Nephron (organoid): ENCODE measurements around the gene TPK1.

ENCODE experiments used
- H3K27ac Mint-ChIP-seq, 3 experiments: 2 replicates each; pipeline ENCODE4 v1.8.0; 2020; ENCODE audit warnings: mixed read lengths in 3 of 3, mild to moderate bottlenecking in 2 of 3, moderate library complexity in 1 of 3
- H3K27me3 Mint-ChIP-seq: 2 replicates; pipeline ENCODE4 v1.8.0; 2021; ENCODE audit warnings: low read depth, mild to moderate bottlenecking, moderate library complexity, mixed read lengths
- H3K36me3 Mint-ChIP-seq: 2 replicates; pipeline ENCODE4 v1.8.0; 2020; ENCODE audit warnings: low read depth, mixed read lengths
- H3K4me1 Mint-ChIP-seq: 2 replicates; pipeline ENCODE4 v1.8.0; 2020; ENCODE audit warnings: mixed read lengths
- H3K4me3 Mint-ChIP-seq, 3 experiments: 2 replicates each; pipeline ENCODE4 v1.8.0; 2020; ENCODE audit warnings: mild to moderate bottlenecking in 3 of 3, mixed read lengths in 3 of 3, moderate library complexity in 2 of 3
- H3K9me3 Mint-ChIP-seq: 2 replicates; pipeline ENCODE4 v1.8.0; 2020; ENCODE audit warnings: mixed read lengths
- CTCF ChIP-seq, 3 experiments: fragments of 200-600 bp; sonication (generic); IDR thresholded peaks; one replicate each; pipeline ENCODE4 v1.5.0; 2021; ENCODE audit warnings: antibody characterized with exemption in 3 of 3; ENCODE audit not compliant: unreplicated experiment in 3 of 3

The TPK1 gene

GRCh38 chr7:144474363-144474762 is 361.5 kb downstream of the TPK1 start:
- no peaks in the 10 kb centered on the region for H3K36me3 Mint-ChIP-seq
- no peak for TF ChIP-seq CTCF (IDR thresholded peaks at IDR 0.05; ENCODE audit: unreplicated experiment in 3 of 3)
- H3K4me3 Mint-ChIP-seq = no peak overlapping the region
- no peak overlapping the region for H3K27ac Mint-ChIP-seq
- H3K9me3 Mint-ChIP-seq = no peaks in the 10 kb centered on the region
- peaks cover 14% of the 10 kb centered on the region for H3K4me1 Mint-ChIP-seq
- no peaks in the 10 kb centered on the region for H3K27me3 Mint-ChIP-seq

- Mint-ChIP-seq H3K4me3 (no peak overlapping the region), H3K27me3 (no peaks in the 10 kb centered on the region), H3K36me3 (no peaks in the 10 kb centered on the region), H3K9me3 (no peaks in the 10 kb centered on the region), H3K27ac (no peak overlapping the region), H3K4me1 (peaks cover 14% of the 10 kb centered on the region)
- TF ChIP-seq CTCF (IDR thresholded peaks at IDR 0.05; ENCODE audit: unreplicated experiment in 3 of 3) = no peak
These were observed 361.9 kb downstream of the TPK1 start for GRCh38 chr7:144473908-144474307.

GRCh38 chr7:144470078-144470477 is 365.8 kb downstream of the TPK1 start:
- H3K36me3 Mint-ChIP-seq = no peaks in the 10 kb centered on the region
- peaks cover 3% of the 10 kb centered on the region for H3K4me1 Mint-ChIP-seq
- H3K27me3 Mint-ChIP-seq = no peaks in the 10 kb centered on the region
- no peak for TF ChIP-seq CTCF (IDR thresholded peaks at IDR 0.05; ENCODE audit: unreplicated experiment in 3 of 3)
- no peak overlapping the region for H3K4me3 Mint-ChIP-seq
- H3K27ac Mint-ChIP-seq = peak overlapping the region in 1 of 3 experiments; percentile 13
- H3K9me3 Mint-ChIP-seq = peaks cover 5% of the 10 kb centered on the region

GRCh38 chr7:144468990-144469732 is 366.7 kb downstream of the TPK1 start:
- H3K27ac Mint-ChIP-seq = no peak overlapping the region
- H3K9me3 Mint-ChIP-seq = peaks cover 5% of the 10 kb centered on the region
- no peak for TF ChIP-seq CTCF (IDR thresholded peaks at IDR 0.05; ENCODE audit: unreplicated experiment in 3 of 3)
- no peaks in the 10 kb centered on the region for H3K27me3 Mint-ChIP-seq
- no peak overlapping the region for H3K4me3 Mint-ChIP-seq
- H3K4me1 Mint-ChIP-seq = no peaks in the 10 kb centered on the region
- H3K36me3 Mint-ChIP-seq = no peaks in the 10 kb centered on the region

- H3K27me3 Mint-ChIP-seq = no peaks in the 10 kb centered on the region
- H3K27ac Mint-ChIP-seq = no peak overlapping the region
- TF ChIP-seq CTCF (IDR thresholded peaks at IDR 0.05; ENCODE audit: unreplicated experiment in 3 of 3) = no peak
- no peaks in the 10 kb centered on the region for H3K36me3 Mint-ChIP-seq
- H3K4me3 Mint-ChIP-seq = no peak overlapping the region
- peaks cover 5% of the 10 kb centered on the region for H3K9me3 Mint-ChIP-seq
- no peaks in the 10 kb centered on the region for H3K4me1 Mint-ChIP-seq
These were observed 376.2 kb downstream of the TPK1 start for GRCh38 chr7:144459635-144460034.

- Mint-ChIP-seq H3K4me1 (no peaks in the 10 kb centered on the region), H3K9me3 (no peaks in the 10 kb centered on the region), H3K36me3 (no peaks in the 10 kb centered on the region), H3K27me3 (no peaks in the 10 kb centered on the region), H3K4me3 (no peak overlapping the region), H3K27ac (no peak overlapping the region)
- no peak for TF ChIP-seq CTCF (IDR thresholded peaks at IDR 0.05; ENCODE audit: unreplicated experiment in 3 of 3)
These were observed 380.8 kb downstream of the TPK1 start for GRCh38 chr7:144455040-144455404.
